ENCODE measurements around the gene GDE1. TPM values are rescaled to one million over a fixed set of nuclear protein-coding genes. Genes with fewer than 3 reads are reported as not detected.
A peak's percentile ranks its signal among the peaks of the same experiment; 100 is the strongest.

Gene GDE1, protein sequence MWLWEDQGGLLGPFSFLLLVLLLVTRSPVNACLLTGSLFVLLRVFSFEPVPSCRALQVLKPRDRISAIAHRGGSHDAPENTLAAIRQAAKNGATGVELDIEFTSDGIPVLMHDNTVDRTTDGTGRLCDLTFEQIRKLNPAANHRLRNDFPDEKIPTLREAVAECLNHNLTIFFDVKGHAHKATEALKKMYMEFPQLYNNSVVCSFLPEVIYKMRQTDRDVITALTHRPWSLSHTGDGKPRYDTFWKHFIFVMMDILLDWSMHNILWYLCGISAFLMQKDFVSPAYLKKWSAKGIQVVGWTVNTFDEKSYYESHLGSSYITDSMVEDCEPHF
- 10 to 100 TPM; 20.0 TPM for total RNA-seq

DNA sequence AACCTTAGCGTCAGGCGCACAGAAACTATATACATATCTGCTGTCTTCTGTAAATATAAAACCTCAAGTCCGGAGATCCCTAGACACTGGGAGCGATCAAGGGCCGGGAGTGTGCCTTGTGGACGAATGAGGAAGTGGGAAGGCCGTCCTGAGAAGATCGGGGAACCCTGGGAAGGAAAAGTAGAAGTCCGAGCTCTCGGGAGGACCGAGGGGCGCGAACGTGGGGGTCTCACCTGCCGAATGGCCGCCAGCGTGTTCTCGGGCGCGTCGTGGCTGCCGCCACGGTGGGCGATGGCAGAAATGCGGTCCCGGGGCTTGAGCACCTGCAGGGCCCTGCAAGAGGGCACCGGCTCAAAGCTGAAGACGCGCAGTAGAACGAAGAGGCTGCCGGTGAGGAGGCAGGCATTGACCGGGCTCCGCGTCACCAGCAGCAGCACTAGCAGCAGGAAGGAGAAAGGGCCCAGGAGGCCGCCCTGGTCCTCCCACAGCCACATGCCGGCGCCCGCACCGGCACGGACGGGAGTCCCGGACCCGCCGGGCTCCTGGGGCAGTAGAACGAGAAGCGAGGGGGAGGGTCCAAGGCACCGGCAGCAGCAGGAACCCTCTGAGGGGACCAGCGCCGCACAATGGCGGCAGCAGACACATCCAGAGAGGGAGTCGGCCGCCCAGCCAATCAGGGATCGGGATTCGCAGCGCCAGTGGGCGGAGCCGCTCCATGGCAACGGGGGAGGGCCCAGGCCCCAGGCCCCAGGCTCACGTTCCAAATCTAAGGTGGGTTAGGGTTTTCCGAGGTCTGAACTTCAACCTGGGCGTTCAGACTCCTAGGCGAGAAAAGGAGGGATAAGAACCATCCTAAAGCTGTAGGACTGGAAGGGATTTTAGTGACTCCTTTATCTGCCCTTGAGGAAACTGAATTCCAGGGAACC lies at the start of gene GDE1:
Gene GDE1 (minus strand): TSS at position 628 of the 926 bp plus-strand sequence. CDS start 134 bp downstream, at position 494.
- ATAC-seq (peak; percentile 80), DNase-seq (peak; percentile 96)
- Mint-ChIP-seq H3K36me3 (ENCODE audit: low read depth) (peaks cover 14% of the 10 kb centered on the region), H3K4me3 (peak within 1 kb of the TSS; percentile 89), H3K27me3 (no peaks in the 10 kb centered on the region), H3K9me3 (no peaks in the 10 kb centered on the region), H3K27ac (peak within 1 kb of the TSS; percentile 89), H3K4me1 (ENCODE audit: low read depth) (peaks cover 43% of the 10 kb centered on the region)
- CTCF ChIA-PET, result interaction anchor here (1.3 to 1.5 kb wide), 2 partner anchors 19 to 33 kb away, joined by 3 to 5 read pairs; no protein-coding TSS in a partner anchor
- POLR2A ChIA-PET, result interaction anchor here (1.8 kb wide), 1 partner anchor 33 kb away, joined by 5 read pairs; the partner anchor contains the start of gene VPS35L
- TF ChIP-seq, protein P1, sequence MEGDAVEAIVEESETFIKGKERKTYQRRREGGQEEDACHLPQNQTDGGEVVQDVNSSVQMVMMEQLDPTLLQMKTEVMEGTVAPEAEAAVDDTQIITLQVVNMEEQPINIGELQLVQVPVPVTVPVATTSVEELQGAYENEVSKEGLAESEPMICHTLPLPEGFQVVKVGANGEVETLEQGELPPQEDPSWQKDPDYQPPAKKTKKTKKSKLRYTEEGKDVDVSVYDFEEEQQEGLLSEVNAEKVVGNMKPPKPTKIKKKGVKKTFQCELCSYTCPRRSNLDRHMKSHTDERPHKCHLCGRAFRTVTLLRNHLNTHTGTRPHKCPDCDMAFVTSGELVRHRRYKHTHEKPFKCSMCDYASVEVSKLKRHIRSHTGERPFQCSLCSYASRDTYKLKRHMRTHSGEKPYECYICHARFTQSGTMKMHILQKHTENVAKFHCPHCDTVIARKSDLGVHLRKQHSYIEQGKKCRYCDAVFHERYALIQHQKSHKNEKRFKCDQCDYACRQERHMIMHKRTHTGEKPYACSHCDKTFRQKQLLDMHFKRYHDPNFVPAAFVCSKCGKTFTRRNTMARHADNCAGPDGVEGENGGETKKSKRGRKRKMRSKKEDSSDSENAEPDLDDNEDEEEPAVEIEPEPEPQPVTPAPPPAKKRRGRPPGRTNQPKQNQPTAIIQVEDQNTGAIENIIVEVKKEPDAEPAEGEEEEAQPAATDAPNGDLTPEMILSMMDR (IDR thresholded peaks at IDR 0.05), result peak; percentile 30
- intact Hi-C loops (cut with micrococcal nuclease), result no loop called here

DNA sequence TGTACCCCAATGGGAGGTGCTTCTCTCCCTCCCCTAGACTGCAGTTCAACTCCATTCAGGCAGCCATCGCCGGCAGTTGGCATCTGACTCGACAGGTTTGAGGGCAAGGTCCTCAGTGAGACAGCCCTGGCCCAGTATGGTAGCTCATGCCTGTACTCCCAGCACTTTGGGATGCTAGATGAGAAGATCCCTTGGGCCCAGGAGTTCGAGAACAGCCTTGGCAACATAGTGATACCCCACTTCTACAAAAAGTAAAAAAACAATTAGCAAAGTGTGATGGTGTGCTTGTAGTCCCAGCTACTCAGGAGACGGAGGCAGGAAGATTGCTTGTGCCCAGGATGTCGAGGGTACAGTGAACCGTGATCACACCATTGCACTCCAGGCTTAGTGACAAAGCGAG lies 45.7 kb upstream of the GDE1 start:
- H3K9me3 Mint-ChIP-seq, result peaks cover 3% of the 10 kb centered on the region
- ChIA-PET POLR2A (interaction anchor here (0.5 kb wide), 1 partner anchor 714 kb away, joined by 3 read pairs; no protein-coding TSS in a partner anchor), CTCF (no interaction called here)
- ATAC-seq (no peak), DNase-seq (no peak)
- H3K4me3 Mint-ChIP-seq, result no peak overlapping the region
- no peaks in the 10 kb centered on the region for H3K27me3 Mint-ChIP-seq
- intact Hi-C loops (cut with micrococcal nuclease), result no loop called here
- TF ChIP-seq, protein P1 (IDR thresholded peaks at IDR 0.05), result no peak
- no peak overlapping the region for H3K27ac Mint-ChIP-seq
- peaks cover 3% of the 10 kb centered on the region for H3K4me1 Mint-ChIP-seq (ENCODE audit: low read depth)
- H3K36me3 Mint-ChIP-seq (ENCODE audit: low read depth), result peaks cover 12% of the 10 kb centered on the region

- Mint-ChIP-seq H3K36me3 (ENCODE audit: low read depth) (peaks cover 12% of the 10 kb centered on the region), H3K27me3 (no peaks in the 10 kb centered on the region), H3K9me3 (peaks cover 3% of the 10 kb centered on the region), H3K4me3 (no peak overlapping the region), H3K4me1 (ENCODE audit: low read depth) (peaks cover 3% of the 10 kb centered on the region), H3K27ac (no peak overlapping the region)
- CTCF ChIA-PET, result interaction anchor here (1.0 kb wide), 1 partner anchor 10 kb away, joined by 3 read pairs; no protein-coding TSS in a partner anchor
- no peak for DNase-seq
- intact Hi-C loops (cut with micrococcal nuclease), result no loop called here
- POLR2A ChIA-PET, result no interaction called here
- ATAC-seq, result no peak
- TF ChIP-seq, protein P1 (IDR thresholded peaks at IDR 0.05), result no peak
These were observed 44.5 kb upstream of the GDE1 start for GRCh38 chr16:19566362-19566761.

GRCh38 chr16:19563377-19563776 lies 41.5 kb upstream of the GDE1 start:
- DNase-seq (no peak), ATAC-seq (no peak)
- H3K4me3 Mint-ChIP-seq, result no peak overlapping the region
- CTCF ChIA-PET, result interaction anchor here (0.7 to 1.9 kb wide), 5 partner anchors 16 to 336 kb away, joined by 3 to 7 read pairs (median 4); no protein-coding TSS in a partner anchor
- POLR2A ChIA-PET, result no interaction called here
- no peak overlapping the region for H3K27ac Mint-ChIP-seq
- TF ChIP-seq, protein P1 (IDR thresholded peaks at IDR 0.05), result no peak
- no peaks in the 10 kb centered on the region for H3K27me3 Mint-ChIP-seq
- peaks cover 3% of the 10 kb centered on the region for H3K9me3 Mint-ChIP-seq
- peaks cover 12% of the 10 kb centered on the region for H3K36me3 Mint-ChIP-seq (ENCODE audit: low read depth)
- H3K4me1 Mint-ChIP-seq (ENCODE audit: low read depth), result peaks cover 3% of the 10 kb centered on the region
- intact Hi-C loops (cut with micrococcal nuclease), result no loop called here
